H1 (cell line): ENCODE measurements around the gene PIERCE2. TPM values are rescaled to one million over a fixed set of nuclear protein-coding genes. Genes with fewer than 3 reads are reported as not detected.
"Not testable (repeated sequence)": the region's sequence is repeated elsewhere in the genome, so short reads cannot be mapped to it uniquely, and the experiment has no call there.

Source experiments
- CTCF ChIA-PET: fragments of 300-600 bp; sonication (Branson Sonifier 250); formaldehyde crosslinking; loops from one replicate; lab custom pipeline; 2021; ENCODE audit not compliant: partially characterized antibody; lab: Charles Lee
- POLR2A ChIA-PET: fragments of 300-600 bp; sonication (Branson Sonifier 250); formaldehyde crosslinking; loops from one replicate; lab custom pipeline; 2021; ENCODE audit warnings: inconsistent platforms; ENCODE audit not compliant: partially characterized antibody; lab: Charles Lee
- DNase-seq, 2 experiments: peaks; one replicate each; pipeline versions ENCODE4 v3.0.0 to v3.0.0-alpha.2; 2010 to 2022; ENCODE audit warnings: low spot score in 2 of 2, low read depth in 1 of 2, mixed read lengths in 1 of 2
- FAIRE-seq: peaks from 2 replicates; lab custom pipeline; 2011; peaks lifted over from hg19 to GRCh38; lab: Jason Lieb, UNC
- H2AFZ ChIP-seq: 2 replicates; pipeline ENCODE4 v1.8.1; 2012; ENCODE audit warnings: low read length, inconsistent platforms
- H2AK5ac ChIP-seq: 2 replicates; pipeline ENCODE4 v1.6.1; 2013; ENCODE audit warnings: low read depth, low read length
- H2BK120ac ChIP-seq: replicated peaks from 2 replicates; pipeline ENCODE3; 2013; ENCODE audit warnings: low read depth, low read length, inconsistent platforms
- H2BK12ac ChIP-seq: 2 replicates; pipeline ENCODE4 v1.6.1; 2013; ENCODE audit warnings: low read depth, low read length
- H2BK15ac ChIP-seq: 2 replicates; pipeline ENCODE4 v1.6.1; 2013; ENCODE audit warnings: low read length
- H2BK20ac ChIP-seq: 2 replicates; pipeline ENCODE4 v1.6.1; 2013; ENCODE audit warnings: low read length
- H2BK5ac ChIP-seq: 2 replicates; pipeline ENCODE4 v1.6.1; 2013; ENCODE audit warnings: low read depth, low read length
- H3K14ac ChIP-seq: 2 replicates; pipeline ENCODE4 v1.6.1; 2013; ENCODE audit warnings: inconsistent platforms; ENCODE audit not compliant: insufficient read length
- H3K18ac ChIP-seq: 2 replicates; pipeline ENCODE4 v1.6.1; 2013; ENCODE audit warnings: low read length; ENCODE audit errors: extremely low read depth
- H3K23ac ChIP-seq: 2 replicates; pipeline ENCODE4 v1.6.1; 2013; ENCODE audit warnings: inconsistent platforms; ENCODE audit not compliant: insufficient read length
- H3K23me2 ChIP-seq: 2 replicates; pipeline ENCODE4 v1.6.1; 2013; ENCODE audit warnings: low read depth, low read length
- H3K27ac ChIP-seq: 2 replicates; pipeline ENCODE4 v1.6.1; 2011; ENCODE audit warnings: low read depth, low read length, inconsistent platforms
- H3K27me3 ChIP-seq, 4 experiments: replicated peaks in 1 of 4; 1 replicate in 1 of 4; 2 replicates in 3 of 4; pipeline versions ENCODE4 v1.6.1 to v1.8.1; 2011 to 2013; ENCODE audit warnings: low read length in 3 of 4, mild to moderate bottlenecking in 3 of 4, inconsistent platforms in 2 of 4, mixed read lengths in 2 of 4, moderate library complexity in 1 of 4; ENCODE audit not compliant: control insufficient read depth in 3 of 4, insufficient read depth in 3 of 4; ENCODE audit errors: extremely low read depth in 1 of 4
- H3K36me3 ChIP-seq, 4 experiments: 2 replicates each; pipeline versions ENCODE4 v1.6.1 to v1.8.1; 2011 to 2013; ENCODE audit warnings: mild to moderate bottlenecking in 4 of 4, low read length in 3 of 4, moderate library complexity in 2 of 4, control low read depth in 1 of 4, inconsistent platforms in 1 of 4; ENCODE audit not compliant: insufficient read depth in 4 of 4, control insufficient read depth in 2 of 4
- H3K4ac ChIP-seq: replicated peaks from 2 replicates; pipeline ENCODE3; 2013; ENCODE audit warnings: low read length, low read depth, mixed read lengths, inconsistent platforms; ENCODE audit not compliant: insufficient read length
- H3K4me1 ChIP-seq, 4 experiments: replicated peaks in 1 of 4; 1 replicate in 1 of 4; 2 replicates in 3 of 4; pipeline versions ENCODE4 v1.6.1 to v1.8.1; 2011 to 2013; ENCODE audit warnings: low read length in 3 of 4, inconsistent platforms in 2 of 4, mixed read lengths in 1 of 4; ENCODE audit not compliant: insufficient read depth in 4 of 4, control insufficient read depth in 3 of 4
- H3K4me2 ChIP-seq, 2 experiments: 2 replicates each; pipeline versions ENCODE4 v1.6.1 to v1.8.1; 2011 to 2013; ENCODE audit warnings: low read depth in 2 of 2, low read length in 2 of 2, control low read depth in 1 of 2, inconsistent platforms in 1 of 2, mild to moderate bottlenecking in 1 of 2; ENCODE audit not compliant: insufficient read depth in 1 of 2
- H3K4me3 ChIP-seq, 4 experiments: fragments of 200-600, 300-600 bp in 1 of 4; sonication (generic), shearing (Covaris generic), sonication (Bioruptor Twin) in 1 of 4; 2 replicates each; pipeline versions ENCODE4 v1.5.1 to v1.8.1; 2011 to 2016; ENCODE audit warnings: low read length in 4 of 4, low read depth in 3 of 4, control low read depth in 2 of 4, inconsistent platforms in 2 of 4, mild to moderate bottlenecking in 2 of 4, mixed read lengths in 1 of 4, moderate library complexity in 1 of 4; ENCODE audit not compliant: insufficient read depth in 2 of 4; ENCODE audit errors: extremely low read depth in 1 of 4
- H3K56ac ChIP-seq: replicated peaks from 2 replicates; pipeline ENCODE3; 2013; ENCODE audit warnings: low read depth, mild to moderate bottlenecking, mixed read lengths, low read length, inconsistent platforms; ENCODE audit not compliant: insufficient read length
- H3K79me1 ChIP-seq: 2 replicates; pipeline ENCODE4 v1.6.1; 2013; ENCODE audit warnings: low read depth, low read length, control low read depth
- H3K79me2 ChIP-seq, 2 experiments: 2 replicates each; pipeline versions ENCODE4 v1.6.1 to v1.8.1; 2012 to 2013; ENCODE audit warnings: low read length in 2 of 2, mild to moderate bottlenecking in 2 of 2, inconsistent platforms in 1 of 2; ENCODE audit not compliant: insufficient read depth in 2 of 2, control insufficient read depth in 1 of 2
- H3K9ac ChIP-seq, 4 experiments: replicated peaks in 1 of 4; 1 replicate in 1 of 4; 2 replicates in 3 of 4; pipeline versions ENCODE4 v1.6.1 to v1.8.1; 2011 to 2013; ENCODE audit warnings: low read depth in 3 of 4, low read length in 3 of 4, control low read depth in 2 of 4, mild to moderate bottlenecking in 2 of 4, moderate library complexity in 2 of 4, inconsistent platforms in 1 of 4; ENCODE audit errors: extremely low read depth in 1 of 4
- H3K9me3 ChIP-seq, 2 experiments: 2 replicates each; pipeline versions ENCODE4 v1.6.1 to v1.8.1; 2012 to 2013; ENCODE audit warnings: mild to moderate bottlenecking in 2 of 2, moderate library complexity in 2 of 2, control low read depth in 1 of 2, inconsistent platforms in 1 of 2, low read depth in 1 of 2, low read length in 1 of 2, mixed read lengths in 1 of 2; ENCODE audit not compliant: insufficient read depth in 2 of 2
- H4K20me1 ChIP-seq, 2 experiments: replicated peaks in 1 of 2; 2 replicates each; pipeline versions ENCODE3 to v1.8.1; 2011 to 2013; ENCODE audit warnings: inconsistent platforms in 2 of 2, low read length in 2 of 2, mild to moderate bottlenecking in 1 of 2; ENCODE audit not compliant: insufficient read depth in 2 of 2, control insufficient read depth in 1 of 2
- H4K5ac ChIP-seq: 2 replicates; pipeline ENCODE4 v1.6.1; 2013; ENCODE audit warnings: low read length, low read depth, mixed read lengths, inconsistent platforms; ENCODE audit not compliant: insufficient read length
- H4K8ac ChIP-seq: 2 replicates; pipeline ENCODE4 v1.8.0; 2013; ENCODE audit warnings: mild to moderate bottlenecking, moderate library complexity, low read length, inconsistent platforms; ENCODE audit not compliant: insufficient read depth; ENCODE audit errors: extremely low read depth
- H4K91ac ChIP-seq: replicated peaks from 2 replicates; pipeline ENCODE3; 2013; ENCODE audit warnings: low read length, mixed read lengths, inconsistent platforms; ENCODE audit not compliant: insufficient read length
- EP300 ChIP-seq, 2 experiments: IDR thresholded peaks; 1 replicate in 1 of 2; 2 replicates in 1 of 2; pipeline ENCODE4 v1.6.1; 2011 to 2012; ENCODE audit warnings: low read depth in 2 of 2, low read length in 2 of 2, mild to moderate bottlenecking in 2 of 2, borderline replicate concordance in 1 of 2, inconsistent platforms in 1 of 2, moderate library complexity in 1 of 2
- WGBS, 2 experiments: shearing (Covaris generic) in 1 of 2; methylation state at CpG; one replicate each; pipeline versions ENCODE4 v1.1.6 to v1.1.7; 2013 to 2015; ENCODE audit warnings: low lambda C conversion rate in 2 of 2, mixed read lengths in 2 of 2, inconsistent platforms in 1 of 2, low coverage in 1 of 2, missing lambda C conversion rate in 1 of 2; ENCODE audit not compliant: insufficient replicate concordance in 2 of 2, insufficient coverage in 1 of 2, insufficient read length in 1 of 2; ENCODE audit errors: extremely low coverage in 1 of 2, missing lambda C conversion rate in 1 of 2; 5-methylcytosine and 5-hydroxymethylcytosine counted together
- polyA plus RNA-seq, 7 experiments: library from polyadenylated mRNA; depleted of rRNA in 3 of 7; stranded (reverse) in 5 of 7; unstranded in 2 of 7; fragments of >200 nt in 5 of 7; fragments of 200-250 nt in 2 of 7; gene quantifications; 1 replicate in 5 of 7; 2 replicates in 1 of 7; 4 replicates in 1 of 7; pipeline versions ENCODE4 v1.2.1 to v1.2.3, GENCODE V29; 2011 to 2013; ENCODE audit warnings: missing spikeins in 2 of 7, mixed read lengths in 2 of 7
- total RNA-seq: library from RNA; stranded (reverse); fragmentation: NEBNext Ultra II Directional; extraction: Animal tissue kit (Norgen Biotek cat#: 25700); gene quantifications from 2 replicates; pipeline ENCODE4 v1.2.1, GENCODE V29; 2021

Gene PIERCE2
- total and polyA plus RNA-seq, 2 of the 8 experiments (the other 6 are each of a cell fraction or from before 2014, with no cell fraction given), result 1.9 to 2.7 TPM

GRCh38 chr15:55446379-55447029 lies 38.2 kb downstream of the PIERCE2 start:
- H3K4me1 ChIP-seq, H3K18ac ChIP-seq, H2BK15ac ChIP-seq, H3K4ac ChIP-seq, H2AFZ ChIP-seq, DNase-seq, H2BK120ac ChIP-seq, H3K9ac ChIP-seq, H3K79me1 ChIP-seq, H3K4me2 ChIP-seq, H4K8ac ChIP-seq, POLR2A ChIA-PET, H2BK20ac ChIP-seq, H3K79me2 ChIP-seq, H4K5ac ChIP-seq, H3K23ac ChIP-seq, H3K27me3 ChIP-seq, H3K36me3 ChIP-seq, CTCF ChIA-PET, H2BK5ac ChIP-seq, H2BK12ac ChIP-seq, FAIRE-seq, H3K56ac ChIP-seq, H3K27ac ChIP-seq, H3K4me3 ChIP-seq, H2AK5ac ChIP-seq, H3K14ac ChIP-seq, H3K23me2 ChIP-seq, H4K91ac ChIP-seq: not testable (repeated sequence)
- 95% methylated on average over 4 of the region's 41 CpGs; no CpG with 5 or more reads in 1 of the 2 experiments for WGBS, 2 experiments
- H3K9me3 ChIP-seq, result peaks cover 6 to 35% of the 10 kb centered on the region in 2 experiments; a peak in 2 of 4 replicates
- TF ChIP-seq EP300 (IDR thresholded peaks at IDR 0.05; ENCODE audit: borderline replicate concordance in 1 of 2, low read depth in 2 of 2, low read length in 2 of 2), result peak in 1 of 2 experiments; percentile 1; a peak in 1 of 3 replicates
- TF ChIP-seq, all 59 proteins: peak for 1; not testable (repeated sequence) for 58
- H4K20me1 ChIP-seq, result not testable (repeated sequence)
